Glomerular visceral epithelial cell (primary cell): ENCODE results near the gene EMB.
"Not testable (repeated sequence)": the region's sequence is repeated elsewhere in the genome, so short reads cannot be mapped to it uniquely, and the experiment has no call there.

ENCODE experiments used
- DNase-seq: peaks from one replicate; pipeline ENCODE4 v3.0.0-alpha.2; 2016; ENCODE audit errors: extremely low spot score

EMB gene

DNA sequence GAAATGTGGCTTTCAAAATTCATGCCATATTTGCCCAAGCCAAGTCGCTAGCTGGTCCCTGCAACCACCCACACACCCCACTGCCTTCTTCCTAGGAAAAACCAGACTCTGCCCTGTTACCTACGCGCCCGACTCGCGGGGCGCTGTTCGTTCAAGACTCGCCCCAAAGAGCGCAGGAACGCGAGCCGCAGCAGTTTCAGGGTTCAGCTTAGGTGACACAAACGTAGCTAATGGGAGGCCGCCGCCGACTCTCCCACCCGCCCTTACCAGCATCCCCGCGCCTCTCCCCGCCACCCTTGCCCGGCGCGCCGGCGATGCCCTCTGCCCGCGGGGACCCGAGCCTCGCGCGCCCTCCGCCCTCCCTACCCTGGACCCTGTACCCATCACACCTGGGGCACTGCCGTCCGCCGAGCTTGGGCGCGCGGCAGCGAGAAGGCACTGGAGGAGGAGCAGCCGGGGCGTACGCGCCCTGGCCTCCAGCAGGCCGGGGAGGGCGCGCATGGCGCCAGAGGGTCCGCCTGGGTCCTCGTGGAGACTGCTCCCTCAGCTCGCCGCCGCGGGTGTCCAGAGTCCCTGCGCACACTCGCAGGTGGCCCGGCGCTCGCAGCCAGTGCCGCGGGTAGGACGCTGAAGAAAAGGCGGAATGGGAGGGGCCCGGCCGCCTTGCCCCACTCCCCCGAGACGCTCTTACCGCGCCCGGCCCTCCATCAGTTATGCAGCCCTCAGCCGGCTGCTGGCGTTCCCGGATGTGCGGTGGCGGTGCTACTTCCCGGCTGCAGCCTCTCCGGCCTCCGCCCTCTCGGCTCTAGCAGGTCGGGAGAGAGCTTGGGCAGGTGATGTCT is at the start of gene EMB:
Gene EMB (minus strand): TSS at position 638 of the 842 bp plus-strand sequence. CDS start 137 bp downstream, at position 501.
- DNase-seq, result peak; percentile 81

DNA sequence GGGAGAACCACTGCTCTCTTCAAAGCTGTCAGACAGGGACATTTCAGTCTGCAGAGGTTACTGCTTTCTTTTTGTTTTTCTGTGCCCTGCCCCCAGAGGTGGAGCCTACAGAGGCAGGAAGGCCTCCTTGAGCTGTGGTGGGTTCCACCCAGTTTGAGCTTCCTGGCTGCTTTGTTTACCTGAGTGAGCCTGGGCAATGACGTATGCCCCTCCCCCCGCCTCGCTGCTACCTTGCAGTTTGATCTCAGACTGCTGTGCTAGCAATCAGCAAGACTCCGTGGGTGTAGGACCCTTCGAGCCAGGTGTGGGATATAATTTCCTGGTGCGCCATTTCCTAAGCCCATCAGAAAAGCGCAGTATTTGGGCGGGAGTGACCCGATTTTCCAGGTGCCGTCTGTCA is 48.4 kb upstream of the EMB start:
- DNase-seq, result not testable (repeated sequence)

DNA sequence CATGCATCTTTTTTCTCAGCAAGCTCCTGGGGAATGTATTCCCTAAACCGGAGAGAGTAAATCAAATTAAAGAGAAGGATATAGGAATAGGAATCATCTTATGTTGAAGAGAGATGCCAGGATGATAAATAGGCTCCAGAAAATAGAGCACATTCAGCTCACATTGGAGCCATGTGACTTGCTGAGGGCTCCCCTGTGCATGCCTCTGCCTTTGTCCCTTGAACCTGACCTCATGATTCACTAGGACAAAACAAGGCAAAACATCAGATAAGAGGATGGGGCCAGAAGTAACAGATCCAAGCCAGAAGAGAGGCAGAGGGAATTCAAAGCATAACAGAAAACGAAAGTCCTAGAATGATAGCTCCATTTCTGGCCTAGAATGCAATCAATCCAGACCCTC is 37.7 kb upstream of the EMB start:
- DNase-seq, result not testable (repeated sequence)

DNA sequence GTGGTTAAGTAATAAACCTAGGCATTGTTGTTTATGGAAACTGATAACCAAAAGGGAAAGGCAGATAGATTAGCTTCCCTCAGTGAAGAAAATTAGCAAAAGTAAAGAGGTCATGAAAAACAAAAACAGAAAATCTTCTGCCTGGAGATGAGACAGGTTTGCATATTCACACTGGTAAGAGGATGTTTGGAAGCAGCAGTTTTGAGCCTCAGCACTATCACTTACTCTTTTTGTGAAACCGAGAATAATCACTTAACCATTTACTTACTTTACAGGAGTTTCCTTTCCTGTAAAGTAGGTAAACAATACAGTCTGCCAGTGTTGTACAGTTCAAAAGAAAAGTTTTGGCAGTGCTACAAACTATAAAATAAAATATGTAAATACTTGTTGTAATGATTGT is 35.5 kb upstream of the EMB start:
- no peak for DNase-seq

DNA sequence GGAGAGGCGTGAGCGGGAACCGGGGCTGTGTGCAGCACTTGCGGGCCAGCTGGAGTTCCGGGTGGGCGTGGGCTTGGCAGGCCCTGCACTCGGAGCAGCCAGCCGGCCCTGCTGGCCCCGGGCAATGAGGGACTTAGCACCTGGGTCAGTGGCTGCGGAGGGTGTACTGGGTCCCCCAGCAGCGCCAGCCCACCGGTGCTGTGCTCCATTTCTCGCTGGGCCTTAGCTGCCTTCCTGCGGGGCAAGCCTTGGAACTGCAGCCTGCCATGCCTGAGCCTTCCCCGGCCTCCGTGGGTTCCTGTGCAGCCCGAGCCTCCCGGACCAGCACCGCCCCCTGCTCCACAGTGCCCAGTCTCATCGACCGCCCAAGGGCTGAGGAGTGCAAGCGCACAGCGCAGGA is 23.9 kb upstream of the EMB start:
- DNase-seq, result not testable (repeated sequence)

DNA sequence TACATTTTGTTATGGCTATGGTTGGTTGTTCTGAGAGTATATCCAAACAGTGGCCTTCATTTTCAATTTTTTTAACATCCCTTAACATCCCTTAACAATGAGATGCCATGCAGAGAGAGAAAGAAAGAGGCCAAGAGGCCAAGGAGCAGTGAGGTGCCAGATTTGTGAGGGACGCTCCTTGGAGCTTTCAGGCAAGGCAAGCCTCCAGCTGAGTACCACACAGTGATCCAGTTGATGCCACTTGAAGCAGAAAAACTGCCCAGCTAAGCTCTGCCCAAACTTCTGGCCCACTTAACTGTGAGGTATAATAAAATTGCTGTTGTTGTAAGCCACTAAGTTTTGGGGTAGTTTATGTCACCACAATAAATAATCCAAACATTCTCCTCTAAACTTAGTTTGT is 22.6 kb upstream of the EMB start:
- no peak for DNase-seq

DNA sequence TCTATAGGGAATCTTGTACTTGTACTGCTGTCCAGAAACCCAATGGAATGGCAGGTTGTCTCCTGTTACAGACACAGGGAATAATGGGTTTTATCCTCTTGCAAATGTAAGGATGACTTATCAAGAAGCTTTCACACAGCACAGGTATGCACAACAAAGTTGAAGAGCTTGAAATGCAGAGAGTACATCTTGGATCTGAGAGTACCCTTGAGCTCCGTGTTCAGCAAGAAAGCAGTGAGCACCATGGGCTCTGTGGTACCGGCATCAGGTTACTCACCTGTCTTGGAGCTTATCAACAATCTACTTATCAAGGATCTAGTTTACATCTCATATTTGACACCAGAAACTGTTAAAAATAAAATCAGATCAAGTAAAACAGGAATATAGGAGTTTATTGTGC is 22.0 kb upstream of the EMB start:
- no peak for DNase-seq

GRCh38 chr5:50462579-50462978 is 21.5 kb upstream of the EMB start:
- not testable (repeated sequence) for DNase-seq

DNA sequence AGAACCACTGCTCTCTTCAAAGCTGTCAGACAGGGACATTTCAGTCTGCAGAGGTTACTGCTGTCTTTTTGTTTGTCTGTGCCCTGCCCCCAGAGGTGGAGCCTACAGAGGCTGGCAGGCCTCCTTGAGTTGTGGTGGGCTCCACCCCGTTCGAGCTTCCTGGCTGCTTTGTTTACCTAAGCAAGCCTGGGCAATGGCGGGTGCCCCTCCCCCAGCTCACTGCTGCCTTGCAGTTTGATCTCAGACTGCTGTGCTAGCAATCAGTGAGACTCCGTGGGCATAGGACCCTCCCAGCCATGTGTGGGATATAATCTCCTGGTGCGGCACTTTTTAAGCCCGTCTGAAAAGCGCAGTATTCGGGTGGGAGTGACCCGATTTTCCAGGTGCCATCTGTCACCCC is 17.3 kb upstream of the EMB start:
- not testable (repeated sequence) for DNase-seq

- DNase-seq, result not testable (repeated sequence)
Observed at GRCh38 chr5:50449241-50449640, 8.2 kb upstream of the EMB start.

- DNase-seq, result no peak
Observed at GRCh38 chr5:50447941-50448340, 6.9 kb upstream of the EMB start.

GRCh38 chr5:50447228-50447627 is 6.1 kb upstream of the EMB start:
- no peak for DNase-seq

DNA sequence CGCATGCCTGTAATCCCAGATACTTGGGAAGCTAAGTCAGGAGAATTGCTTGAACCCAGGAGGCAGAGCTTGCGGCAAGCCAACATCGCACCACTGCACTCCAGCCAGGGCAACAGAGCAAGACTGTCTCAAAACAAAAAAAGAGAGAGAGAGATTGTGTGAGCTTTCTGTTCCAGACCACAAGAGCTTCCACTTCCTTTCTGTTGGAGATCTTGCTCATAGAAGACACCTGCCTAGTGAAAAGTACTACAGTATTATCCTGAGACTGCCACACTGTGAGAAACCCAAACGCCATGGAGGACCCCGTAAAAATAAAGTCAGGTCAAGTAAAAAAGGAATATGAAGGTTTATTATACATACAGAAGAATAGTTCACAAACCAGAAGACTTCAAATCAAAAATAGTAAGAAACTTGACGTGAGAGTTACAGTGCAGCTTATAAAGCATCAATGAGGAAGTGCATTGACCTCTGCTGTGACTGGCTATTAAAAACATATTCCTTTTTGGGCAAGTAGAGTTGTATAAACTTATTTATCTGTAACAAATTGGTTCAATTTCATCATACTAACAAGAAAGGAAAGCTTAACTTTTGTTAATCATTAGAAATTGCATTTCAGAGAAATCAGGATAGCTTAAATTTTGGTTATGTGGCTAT is 4.3 kb upstream of the EMB start:
- no peak for DNase-seq

DNA sequence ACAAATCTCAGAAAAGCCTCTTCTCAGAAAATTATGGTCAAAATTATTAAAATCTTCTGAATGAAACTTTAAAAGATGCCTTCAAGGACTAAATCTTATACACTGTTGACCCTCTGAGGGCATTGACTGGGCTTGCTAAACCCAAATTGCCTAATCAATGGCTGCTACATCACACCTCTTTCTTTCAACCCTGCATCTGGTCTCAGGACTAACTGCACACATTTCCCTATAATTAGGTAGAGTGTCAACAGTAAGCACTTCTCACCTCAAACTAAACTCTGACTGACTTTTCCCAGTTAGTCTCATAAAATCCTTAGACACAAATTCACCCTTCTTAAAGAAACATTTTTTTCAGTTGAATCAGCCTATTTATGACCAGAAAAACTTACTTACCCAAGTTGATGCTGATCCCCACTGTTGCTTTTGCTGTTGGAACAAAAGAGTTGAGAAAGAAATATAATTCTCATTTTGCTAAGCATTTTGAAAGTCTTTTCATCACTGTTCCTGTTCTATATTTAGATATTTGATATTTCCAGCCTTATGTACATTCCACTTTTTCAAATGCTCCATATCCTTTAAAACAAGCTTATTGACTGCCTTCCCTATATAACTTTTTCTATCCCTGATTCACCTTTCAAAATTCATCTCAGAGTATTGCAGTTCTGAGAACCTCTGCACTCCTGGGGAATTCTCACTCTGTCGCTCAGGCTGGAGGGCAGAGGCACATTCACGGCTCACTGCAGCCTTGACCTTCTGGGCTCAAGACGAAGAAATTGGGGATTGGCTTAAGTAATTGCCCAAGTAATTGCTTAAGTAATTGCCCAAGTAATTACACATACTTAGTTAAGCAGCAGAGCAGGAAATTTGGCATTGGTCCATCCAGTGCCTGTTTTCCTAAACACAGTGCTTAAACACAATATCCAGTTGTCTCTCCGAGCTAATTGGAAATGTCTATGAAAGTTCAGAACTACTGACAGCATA is 1.8 kb upstream of the EMB start:
- DNase-seq, result not testable (repeated sequence)

GRCh38 chr5:50441493-50441955 is 436 bp upstream of the EMB start:
- no peak for DNase-seq

GRCh38 chr5:50439221-50439620 is 1.9 kb downstream of the EMB start:
- no peak for DNase-seq

DNA sequence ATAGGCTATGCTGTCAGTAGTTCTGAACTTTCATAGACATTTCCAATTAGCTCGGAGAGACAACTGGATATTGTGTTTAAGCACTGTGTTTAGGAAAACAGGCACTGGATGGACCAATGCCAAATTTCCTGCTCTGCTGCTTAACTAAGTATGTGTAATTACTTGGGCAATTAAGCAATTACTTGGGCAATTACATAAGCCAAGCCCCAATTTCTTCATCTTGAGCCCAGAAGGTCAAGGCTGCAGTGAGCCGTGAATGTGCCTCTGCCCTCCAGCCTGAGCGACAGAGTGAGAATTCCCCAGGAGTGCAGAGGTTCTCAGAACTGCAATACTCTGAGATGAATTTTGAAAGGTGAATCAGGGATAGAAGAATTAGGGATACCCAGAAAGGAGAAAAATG is 3.0 kb downstream of the EMB start:
- DNase-seq, result not testable (repeated sequence)

GRCh38 chr5:50435168-50435567 is 5.9 kb downstream of the EMB start:
- no peak for DNase-seq

- DNase-seq, result not testable (repeated sequence)
Observed at GRCh38 chr5:50431133-50431904, 9.8 kb downstream of the EMB start.

- not testable (repeated sequence) for DNase-seq
Observed at GRCh38 chr5:50423100-50423799, 17.8 kb downstream of the EMB start.
